Upper lobe of left lung (tissue), 4 donors: Measurements from ENCODE around the gene NXPE3.

ENCODE experiments used
- EP300 ChIP-seq, 4 donors: sonication (generic); formaldehyde crosslinking; IDR thresholded peaks; one replicate each; pipeline ENCODE4 v1.5.1; 2017; ENCODE audit warnings: antibody characterized with exemption in 4 of 4, control low read depth in 2 of 4
- POLR2A ChIP-seq, 4 donors: fragments of 450-650 bp; IDR thresholded peaks; one replicate each; pipeline ENCODE4 v1.5.1; 2016 to 2017; ENCODE audit warnings: antibody characterized with exemption in 4 of 4, mild to moderate bottlenecking in 2 of 4
- POLR2AphosphoS5 ChIP-seq, 2 donors: sonication (generic); formaldehyde crosslinking; IDR thresholded peaks; one replicate each; pipeline ENCODE4 v1.5.1; 2017; ENCODE audit warnings: antibody characterized with exemption in 2 of 2
- TF ChIP-seq, protein P1 (sequence below), 6 experiments: fragments of 450-650 bp in 4 of 6; fragments of 200-600 bp in 2 of 6; sonication (generic) in 2 of 6; IDR thresholded peaks; one replicate each; pipeline ENCODE4 v1.5.1; 2016 to 2019; ENCODE audit warnings: antibody characterized with exemption in 6 of 6

GRCh38 chr3:101853982-101854381 is 75.0 kb downstream of the NXPE3 start:
- TF ChIP-seq, protein P1, sequence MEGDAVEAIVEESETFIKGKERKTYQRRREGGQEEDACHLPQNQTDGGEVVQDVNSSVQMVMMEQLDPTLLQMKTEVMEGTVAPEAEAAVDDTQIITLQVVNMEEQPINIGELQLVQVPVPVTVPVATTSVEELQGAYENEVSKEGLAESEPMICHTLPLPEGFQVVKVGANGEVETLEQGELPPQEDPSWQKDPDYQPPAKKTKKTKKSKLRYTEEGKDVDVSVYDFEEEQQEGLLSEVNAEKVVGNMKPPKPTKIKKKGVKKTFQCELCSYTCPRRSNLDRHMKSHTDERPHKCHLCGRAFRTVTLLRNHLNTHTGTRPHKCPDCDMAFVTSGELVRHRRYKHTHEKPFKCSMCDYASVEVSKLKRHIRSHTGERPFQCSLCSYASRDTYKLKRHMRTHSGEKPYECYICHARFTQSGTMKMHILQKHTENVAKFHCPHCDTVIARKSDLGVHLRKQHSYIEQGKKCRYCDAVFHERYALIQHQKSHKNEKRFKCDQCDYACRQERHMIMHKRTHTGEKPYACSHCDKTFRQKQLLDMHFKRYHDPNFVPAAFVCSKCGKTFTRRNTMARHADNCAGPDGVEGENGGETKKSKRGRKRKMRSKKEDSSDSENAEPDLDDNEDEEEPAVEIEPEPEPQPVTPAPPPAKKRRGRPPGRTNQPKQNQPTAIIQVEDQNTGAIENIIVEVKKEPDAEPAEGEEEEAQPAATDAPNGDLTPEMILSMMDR (IDR thresholded peaks at IDR 0.05) = no peak
- TF ChIP-seq POLR2A (IDR thresholded peaks at IDR 0.05) (no peak), EP300 (IDR thresholded peaks at IDR 0.05) (no peak), POLR2AphosphoS5 (IDR thresholded peaks at IDR 0.05) (no peak)
